Astrocyte of the spinal cord (primary cell): ENCODE measurements around the gene AFTPH.

ENCODE experiments used
- DNase-seq: peaks from one replicate; pipeline ENCODE4 v3.0.0; 2011; ENCODE audit warnings: low read depth, low spot score
- H3K4me3 ChIP-seq: 2 replicates; pipeline ENCODE4 v1.5.1; 2011; ENCODE audit warnings: low read depth, mild to moderate bottlenecking, low read length, moderate library complexity
- CTCF ChIP-seq: IDR thresholded peaks from 2 replicates; pipeline ENCODE4 v1.5.1; 2012; ENCODE audit warnings: low read depth, mild to moderate bottlenecking, low read length, inconsistent platforms
- in situ Hi-C: cut with HindIII; loops from 2 replicates; pipeline ENCODE4 v1.10.0; 2017; ENCODE audit warnings: low sequenced_read_pairs

Gene AFTPH

GRCh38 chr2:64627860-64628841, 104.0 kb downstream of the AFTPH start:
- in situ Hi-C loops = no loop called here
- no peak overlapping the region for H3K4me3 ChIP-seq
- no peak for DNase-seq
- TF ChIP-seq CTCF = no peak

- no peak for DNase-seq
- in situ Hi-C loops = no loop called here
- TF ChIP-seq CTCF = no peak
- H3K4me3 ChIP-seq = no peak overlapping the region
These were observed 105.2 kb downstream of the AFTPH start for GRCh38 chr2:64629329-64629781.

GRCh38 chr2:64629875-64630274, 105.7 kb downstream of the AFTPH start:
- in situ Hi-C loops = no loop called here
- DNase-seq = no peak
- no peak overlapping the region for H3K4me3 ChIP-seq
- TF ChIP-seq CTCF = no peak

- DNase-seq = no peak
- no peak for TF ChIP-seq CTCF
- H3K4me3 ChIP-seq = no peak overlapping the region
- in situ Hi-C loops = no loop called here
These were observed 106.6 kb downstream of the AFTPH start for GRCh38 chr2:64630752-64631151.

- in situ Hi-C loops = no loop called here
- DNase-seq = no peak
- no peak overlapping the region for H3K4me3 ChIP-seq
- no peak for TF ChIP-seq CTCF
These were observed 107.6 kb downstream of the AFTPH start for GRCh38 chr2:64631771-64632170.

- no peak for DNase-seq
- in situ Hi-C loops = no loop called here
- no peak for TF ChIP-seq CTCF
- no peak overlapping the region for H3K4me3 ChIP-seq
These were observed 109.0 kb downstream of the AFTPH start for GRCh38 chr2:64632835-64633819.
